ENCODE measurements around the gene GSTO2.

The GSTO2 gene

DNA sequence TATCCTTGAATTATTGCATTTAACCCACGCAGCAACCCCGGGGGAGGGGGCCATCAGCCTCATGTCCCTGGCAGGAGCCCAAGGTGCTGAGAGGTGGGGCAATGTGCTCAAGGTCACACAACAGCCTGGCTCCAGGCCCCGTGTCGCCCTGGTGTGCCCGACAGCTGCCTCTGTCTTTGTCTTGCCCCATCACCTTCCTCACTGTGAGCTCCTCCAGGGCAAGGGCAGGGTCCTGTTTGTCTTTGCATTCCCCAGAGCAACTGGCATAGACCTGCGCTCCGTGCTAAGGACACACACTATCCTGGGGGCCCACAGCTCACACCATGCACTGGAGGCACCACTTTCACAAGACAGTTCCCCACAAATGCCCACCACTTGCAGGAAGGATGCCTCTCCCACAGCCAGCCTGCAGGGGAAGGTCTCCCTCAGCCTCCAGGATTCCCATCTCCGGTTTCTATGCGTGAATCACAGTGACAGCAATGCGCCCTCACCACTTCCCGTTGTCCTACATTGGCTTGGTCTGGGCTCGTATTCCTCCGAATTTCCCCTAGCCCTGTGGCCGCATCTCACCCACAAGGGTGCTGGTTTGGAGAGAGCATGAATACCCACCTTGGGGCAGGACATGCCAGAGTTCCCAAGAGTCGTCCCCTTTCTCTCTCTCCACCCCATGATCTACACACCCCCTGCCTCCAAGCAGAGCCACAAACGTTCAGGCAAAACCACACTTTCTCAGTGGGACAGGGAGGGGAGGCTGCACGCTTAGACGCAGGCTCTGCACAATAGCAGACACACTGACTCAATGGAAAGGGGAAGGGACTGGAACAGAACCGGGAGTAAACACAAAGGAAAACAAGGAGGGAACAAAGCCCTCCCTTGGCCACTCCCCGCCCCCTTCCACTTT is 59.0 kb downstream of the GSTO2 start:
- no peak for DNase-seq

DNA sequence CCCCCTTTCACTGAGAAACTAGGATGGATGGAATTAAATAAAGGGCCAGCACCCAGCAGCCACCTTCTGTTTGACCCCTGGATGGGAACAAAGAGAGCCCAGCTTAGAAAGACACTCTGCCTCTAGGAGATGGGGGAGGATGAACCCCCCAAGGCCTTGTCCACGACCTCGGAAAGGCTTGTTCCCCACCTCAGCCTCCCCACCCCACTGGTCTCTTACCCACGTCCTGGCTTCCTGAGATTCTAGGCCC is 59.6 kb downstream of the GSTO2 start:
- no peak for DNase-seq

DNA sequence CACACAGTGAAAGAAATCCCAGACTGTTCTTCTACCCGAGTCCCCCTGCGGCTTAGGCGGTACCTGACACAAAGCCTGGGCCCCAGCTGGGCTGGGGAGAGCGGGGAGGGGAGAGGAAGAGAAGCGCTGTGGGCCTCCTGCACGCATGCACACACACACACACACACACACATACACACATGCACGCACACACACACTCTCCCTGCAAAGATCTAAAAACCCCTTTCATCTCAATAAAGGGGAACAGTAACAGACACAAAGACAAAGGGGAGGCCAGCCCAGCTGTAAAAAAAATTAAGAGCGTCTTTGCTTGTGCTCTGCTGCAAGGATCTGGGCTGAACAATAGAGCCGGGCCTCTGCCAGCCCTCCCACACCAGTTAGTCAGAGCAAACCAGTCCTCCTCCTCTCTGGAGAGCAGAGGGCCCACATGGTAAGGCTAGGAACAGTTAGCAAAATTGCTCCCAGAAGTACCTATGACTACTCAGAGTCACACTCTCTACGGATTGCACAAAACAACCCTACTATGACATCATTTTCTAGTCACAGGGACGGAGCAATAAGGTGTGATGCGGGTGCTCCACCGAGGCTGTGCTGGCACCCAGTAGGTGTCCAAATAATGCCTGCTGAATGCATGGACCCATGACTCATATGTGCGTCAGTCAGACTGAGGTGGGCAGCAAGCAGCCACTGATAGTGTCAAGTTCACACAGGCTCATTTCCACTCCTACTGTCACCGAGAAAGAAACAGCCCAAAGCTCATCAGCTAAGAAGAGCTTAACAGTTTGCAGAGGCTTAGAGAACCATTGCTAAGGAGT is 60.1 kb downstream of the GSTO2 start:
- peak; percentile 1 to 19 for DNase-seq

DNA sequence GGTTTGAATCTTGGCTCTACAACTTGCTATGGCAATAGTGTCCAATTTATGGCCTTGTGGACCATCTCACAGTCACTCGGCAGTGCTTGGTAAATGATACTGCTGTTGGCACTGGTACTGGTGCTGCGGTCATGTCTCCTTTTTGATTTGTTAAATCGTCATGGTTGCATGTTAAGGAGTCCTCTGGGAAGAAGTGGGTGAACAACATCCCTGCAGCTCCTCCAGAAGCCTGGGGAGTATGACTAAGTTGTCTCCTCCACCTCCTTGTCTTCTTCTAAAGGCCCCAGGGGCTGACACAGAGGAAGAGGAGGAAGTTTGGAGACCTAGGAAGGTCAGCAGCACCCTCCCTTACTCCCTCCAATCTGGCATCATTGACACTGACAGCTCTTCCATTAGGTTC is 60.8 kb downstream of the GSTO2 start:
- no peak for DNase-seq

DNA sequence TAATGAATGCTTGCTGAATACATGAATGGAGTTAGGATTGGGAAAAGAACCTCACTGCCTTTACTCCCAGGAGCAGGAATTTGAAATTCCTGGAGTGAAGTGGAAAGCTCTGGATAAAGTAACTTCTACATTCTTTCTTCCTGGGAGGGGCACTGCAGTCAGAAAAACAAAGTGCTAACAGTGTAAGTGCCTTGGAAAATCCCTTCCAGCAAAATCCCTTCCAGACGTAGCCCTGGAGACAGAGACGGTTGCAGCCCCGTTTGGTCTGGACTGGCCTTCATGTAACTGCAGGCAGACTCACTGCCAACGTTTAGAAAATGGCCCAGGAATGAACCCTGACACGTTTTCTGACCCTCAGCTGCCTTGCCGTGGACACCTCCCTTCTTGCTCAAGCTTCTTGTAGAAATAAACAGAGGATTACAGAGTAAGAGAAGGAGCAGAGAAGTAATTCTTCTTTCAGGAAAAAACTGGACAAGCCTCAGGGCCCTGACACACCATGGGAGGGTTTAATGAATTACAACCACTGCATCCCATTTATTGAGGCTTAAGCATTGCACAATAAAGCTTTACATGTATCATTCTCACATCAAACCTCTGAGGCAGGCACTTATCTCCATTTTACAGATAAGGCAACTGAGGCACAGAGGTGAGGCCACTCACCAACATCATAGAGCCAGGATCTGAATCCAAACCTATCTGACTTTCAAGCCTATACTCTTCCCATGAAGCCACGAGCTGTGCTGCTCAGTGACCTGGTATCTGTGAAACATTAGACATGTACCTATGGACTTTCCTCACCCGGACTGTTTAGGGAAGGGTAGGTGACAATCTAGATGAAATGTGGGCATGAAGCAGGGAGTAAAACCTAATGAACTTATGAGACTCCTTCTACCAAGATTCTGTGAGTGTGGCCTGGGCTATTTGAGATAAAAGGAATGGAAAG is 61.5 kb downstream of the GSTO2 start:
- DNase-seq = no peak

DNA sequence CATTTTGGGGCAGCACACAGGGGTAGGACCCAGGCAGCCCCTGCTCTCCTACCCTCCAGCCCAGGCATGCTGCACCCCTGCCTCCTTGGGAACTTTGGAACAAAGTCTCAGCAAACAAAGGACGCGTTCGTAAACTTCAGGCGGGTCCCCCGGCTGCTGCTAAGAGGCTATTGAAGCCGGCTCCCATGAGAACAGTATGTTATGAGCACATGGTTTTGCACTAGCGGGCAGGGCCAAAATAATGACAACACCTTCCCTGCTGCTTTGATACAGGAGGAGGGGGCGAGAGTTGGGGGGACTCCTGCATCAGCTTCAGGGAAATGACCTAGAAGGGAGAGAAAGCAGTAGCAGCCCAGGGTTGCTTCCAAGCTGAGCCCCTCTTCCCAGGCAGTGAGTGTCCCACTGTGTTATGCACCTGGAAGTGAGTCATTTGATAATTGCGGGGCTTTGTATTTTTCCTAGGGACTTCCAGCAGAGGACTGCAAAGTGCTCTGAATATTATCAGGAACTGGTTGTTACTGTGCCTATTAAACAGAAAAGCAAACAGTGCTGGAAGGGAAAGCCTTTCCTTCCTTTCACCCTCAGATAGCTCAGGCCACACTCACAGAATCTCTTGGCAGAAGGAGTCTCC is 62.3 kb downstream of the GSTO2 start:
- DNase-seq = no peak

DNA sequence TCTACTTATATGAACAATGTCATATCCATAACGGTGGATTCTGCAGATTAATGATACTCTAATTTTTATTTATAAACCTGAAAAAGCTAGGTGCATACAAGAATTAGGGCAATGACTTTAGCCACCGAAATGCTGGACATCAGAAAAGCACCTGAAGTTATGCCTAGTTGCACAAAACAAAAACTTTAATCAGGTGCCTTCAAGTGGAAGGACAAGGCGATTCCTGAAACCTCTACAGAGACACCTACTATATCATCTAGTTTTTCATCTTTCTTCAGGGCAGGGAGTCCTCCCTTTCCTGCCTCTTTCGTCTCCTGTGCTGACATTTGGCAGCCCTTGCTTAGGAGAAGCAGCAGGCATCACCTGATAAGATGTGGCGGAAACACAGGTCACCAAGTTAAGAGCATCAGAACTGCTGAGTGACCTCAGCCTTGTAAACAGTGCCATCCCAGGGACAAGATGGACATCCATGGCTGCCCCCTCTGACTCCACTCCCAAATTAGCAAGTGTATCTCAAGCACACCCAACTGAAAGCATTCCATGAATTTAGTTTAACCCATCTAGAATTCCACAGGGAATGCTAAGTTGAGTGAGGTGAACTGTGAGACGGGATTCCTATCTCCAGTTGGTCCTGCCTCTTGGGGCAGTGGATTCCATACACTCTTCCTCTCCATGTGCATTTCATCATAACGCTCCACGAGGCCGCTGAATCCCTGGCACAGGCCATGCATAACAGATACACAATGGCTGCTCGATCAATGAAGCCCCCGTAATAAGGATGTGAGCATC is 63.5 kb downstream of the GSTO2 start:
- no peak for DNase-seq

DNA sequence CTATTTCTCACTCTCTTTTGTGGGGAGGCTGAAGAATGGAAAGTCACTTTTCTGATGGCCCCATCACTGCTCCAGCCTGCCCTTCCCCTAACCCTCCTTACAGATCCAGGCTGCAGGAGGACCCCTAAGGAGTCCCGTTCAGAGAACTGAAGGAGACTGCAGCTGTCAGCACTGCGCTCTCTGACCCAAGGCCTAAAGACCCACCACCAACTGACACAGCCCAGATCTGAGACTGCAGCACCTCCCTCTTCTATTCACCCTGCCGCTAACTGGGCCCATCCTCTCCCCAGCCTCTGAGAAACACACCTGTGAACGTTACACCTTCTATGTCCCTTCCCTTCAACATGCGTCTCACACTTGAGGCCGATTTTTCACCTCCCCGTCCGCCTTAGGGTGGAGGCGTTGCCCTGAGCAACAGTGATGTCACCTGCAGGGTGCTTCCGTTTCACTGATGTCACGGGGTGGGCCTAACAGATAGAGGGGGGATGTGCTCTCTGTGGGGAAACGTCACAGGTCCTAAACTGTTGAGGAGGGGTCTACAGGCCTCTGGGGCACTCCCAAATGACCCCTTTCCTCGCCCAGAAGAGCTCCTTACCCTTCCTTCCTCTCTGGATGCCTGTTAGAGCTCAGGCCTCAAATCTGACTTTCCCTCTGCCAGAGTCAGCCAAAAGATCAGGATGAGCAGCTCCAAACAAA is 64.2 kb downstream of the GSTO2 start:
- no peak for DNase-seq

DNA sequence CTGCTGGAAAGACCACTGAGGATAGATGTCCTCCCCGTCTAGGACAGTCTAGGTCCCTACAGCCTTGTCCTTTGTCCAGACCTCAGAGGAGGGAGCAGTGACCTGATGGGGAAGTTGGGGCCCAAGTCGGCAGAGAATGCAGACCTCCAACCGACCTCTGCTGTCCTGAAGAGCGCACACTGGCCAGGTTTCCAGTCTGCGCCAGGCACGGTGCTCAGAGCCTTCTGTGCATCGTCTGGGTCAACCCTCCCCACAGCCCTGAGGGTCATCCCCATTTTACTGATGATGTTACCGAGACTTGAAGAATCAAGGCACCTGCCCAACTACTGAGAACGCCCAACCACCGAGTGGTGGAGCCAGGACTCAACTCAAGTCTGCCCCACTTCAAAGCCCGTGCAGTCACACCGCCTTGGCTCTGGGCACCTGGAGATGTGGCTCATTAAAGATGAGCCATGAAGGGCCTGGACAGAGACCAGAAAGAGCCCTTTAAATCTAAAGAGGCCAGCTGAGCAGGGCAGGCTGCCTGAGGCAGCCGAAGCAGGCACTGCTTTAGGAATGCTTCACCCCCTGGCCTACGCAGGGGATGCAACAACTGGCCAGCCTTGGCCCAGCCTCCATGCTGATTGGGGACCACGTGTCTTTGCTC is 64.9 kb downstream of the GSTO2 start:
- DNase-seq = no peak

DNA sequence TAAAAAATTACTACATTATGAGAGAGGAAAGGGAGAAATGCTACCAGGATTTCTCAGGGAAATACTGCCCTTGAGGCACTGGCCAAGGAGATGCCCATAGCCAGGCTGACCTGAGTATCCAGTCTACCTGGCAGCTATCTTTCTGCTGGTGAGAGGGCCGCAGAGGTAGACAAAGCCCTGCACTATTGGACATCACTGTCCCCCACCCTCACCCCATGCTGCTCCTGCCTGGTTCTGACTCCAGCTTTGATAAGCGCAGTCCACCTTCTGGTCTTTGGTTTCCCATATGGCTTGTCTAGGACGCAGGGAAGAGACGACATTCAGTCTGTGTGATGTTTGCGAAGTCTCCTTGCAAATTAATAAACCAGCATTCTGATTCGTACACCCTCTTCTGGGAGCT is 65.6 kb downstream of the GSTO2 start:
- peak in 1 of 2 experiments; percentile 34 for DNase-seq

DNA sequence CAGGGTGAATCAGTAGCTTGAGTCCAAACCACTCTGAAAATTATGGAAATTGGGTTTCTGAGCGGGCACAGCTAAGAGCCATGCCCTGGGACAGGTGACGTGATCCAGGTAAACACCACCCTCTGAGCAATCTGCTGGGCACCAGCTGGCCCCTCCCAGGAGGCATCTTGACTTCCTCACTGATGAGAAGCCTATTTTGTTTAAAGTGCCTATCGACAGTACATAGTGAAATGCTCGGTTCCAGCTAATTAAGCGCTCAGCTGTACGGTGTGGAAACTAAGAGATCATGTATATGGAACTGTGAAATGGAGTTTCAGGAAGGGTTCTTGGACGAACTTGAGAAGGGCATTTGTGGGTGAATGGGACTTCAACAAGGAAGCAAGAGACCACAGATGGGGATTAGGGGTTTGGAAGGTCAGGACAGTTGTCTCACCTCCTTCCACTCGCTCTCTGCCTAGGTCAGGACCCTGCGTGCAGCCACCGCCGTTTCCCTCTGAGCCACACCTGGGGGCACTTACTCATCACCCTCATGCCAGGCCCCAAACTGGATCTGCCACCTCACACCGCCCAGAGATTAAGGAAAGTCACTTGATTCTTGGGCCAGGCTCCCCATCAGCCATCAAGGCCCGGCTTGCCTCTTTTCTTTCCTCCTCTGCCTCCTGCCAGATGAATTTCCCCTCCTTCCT is 66.1 kb downstream of the GSTO2 start:
- DNase-seq = peak; percentile 34 to 72

DNA sequence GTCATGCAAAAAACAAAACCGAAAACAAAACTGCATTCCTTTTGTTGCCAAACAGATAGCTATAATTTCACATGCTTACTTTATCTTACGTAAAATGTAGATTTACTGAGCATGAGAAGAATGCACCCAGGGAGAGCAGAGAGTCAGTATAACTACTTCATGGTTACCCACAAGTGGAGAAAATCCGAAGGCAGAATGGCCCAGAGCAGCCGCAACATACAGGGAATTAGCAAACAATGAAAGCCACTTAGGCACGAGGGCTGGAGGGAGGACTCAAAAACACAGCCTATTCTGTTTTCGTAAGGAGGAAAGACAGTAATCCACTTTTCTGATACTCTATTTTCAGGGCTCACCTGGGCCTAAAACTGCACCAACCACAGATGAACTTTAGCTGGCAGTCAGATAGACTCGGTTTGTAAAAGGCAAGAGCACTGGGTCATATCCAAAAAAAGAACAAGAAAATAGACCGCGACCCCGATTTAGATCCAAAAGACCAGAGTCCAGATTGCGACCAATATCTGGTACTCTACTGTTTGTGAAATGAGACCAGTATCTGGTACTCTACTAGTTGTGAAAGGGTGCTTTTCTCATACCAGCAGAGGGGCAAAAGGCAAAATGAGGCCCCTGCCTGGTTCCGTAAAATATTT is 68.0 kb downstream of the GSTO2 start:
- DNase-seq = no peak

DNA sequence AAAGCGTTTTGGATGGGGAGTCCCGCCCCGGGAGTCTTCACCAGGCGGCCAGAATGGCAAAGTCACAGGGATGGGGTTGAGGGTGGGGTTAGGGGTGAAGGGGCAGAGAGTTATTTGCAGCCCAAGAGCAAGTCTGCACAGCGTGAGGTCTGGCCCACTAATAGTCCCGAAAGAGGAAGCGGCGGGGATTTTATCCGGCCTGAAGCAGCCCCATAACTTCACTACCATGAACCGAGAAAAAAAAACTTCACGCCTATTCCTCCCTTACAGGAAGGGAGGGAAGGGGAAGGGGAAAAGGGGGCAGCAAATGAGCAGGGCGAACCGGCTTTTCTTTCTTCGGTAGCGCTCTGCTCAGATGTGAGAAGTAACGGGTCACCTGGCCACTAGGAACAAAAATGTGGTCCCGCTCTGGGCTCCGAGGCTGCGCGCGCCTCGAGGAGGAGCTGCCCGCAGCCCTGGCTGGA is 68.6 kb downstream of the GSTO2 start:
- DNase-seq = no peak

DNA sequence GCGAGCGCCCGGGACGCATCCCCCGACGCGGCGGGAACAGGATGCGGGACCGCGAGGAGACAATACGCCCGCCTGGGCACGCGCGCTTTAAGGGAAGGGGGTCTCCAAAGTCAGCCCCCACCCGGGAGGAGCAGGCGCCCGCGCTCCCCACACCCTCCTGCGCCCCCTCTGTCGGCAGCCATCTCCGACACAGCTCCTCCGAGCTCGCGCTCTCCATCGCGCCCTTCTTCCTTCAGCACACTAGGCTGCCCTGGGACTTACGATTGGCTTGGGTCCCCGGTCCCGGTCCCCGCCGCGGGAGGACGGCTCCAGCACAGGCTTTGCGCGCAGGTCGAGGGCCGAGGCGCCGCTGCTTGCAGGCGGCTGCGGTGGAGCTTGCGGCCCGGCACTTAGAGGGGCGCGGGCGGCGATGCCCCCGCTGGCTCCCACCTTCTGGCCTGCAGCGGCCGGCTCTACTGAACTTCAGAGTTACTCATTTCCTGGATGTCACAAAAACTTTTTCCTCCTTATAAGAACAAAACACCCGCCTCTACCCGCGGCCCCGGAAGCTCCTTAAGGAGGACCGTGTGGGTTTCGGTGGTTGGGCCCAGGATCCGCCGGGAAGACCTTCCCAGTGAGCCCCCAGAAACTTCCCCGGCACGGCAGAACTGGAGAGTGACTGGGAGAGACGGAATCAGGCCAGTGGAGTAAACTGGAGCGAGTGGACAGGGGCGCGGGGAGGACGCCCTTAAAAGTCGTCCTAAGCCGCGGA is 69.2 kb downstream of the GSTO2 start, which contains the start of gene ITPRIP:
Gene ITPRIP, minus strand, starts transcription at position 481 of the 751 bp plus-strand sequence. CDS start 22,414 bp downstream, outside the sequence.
- DNase-seq = peak; percentile 0 to 63

DNA sequence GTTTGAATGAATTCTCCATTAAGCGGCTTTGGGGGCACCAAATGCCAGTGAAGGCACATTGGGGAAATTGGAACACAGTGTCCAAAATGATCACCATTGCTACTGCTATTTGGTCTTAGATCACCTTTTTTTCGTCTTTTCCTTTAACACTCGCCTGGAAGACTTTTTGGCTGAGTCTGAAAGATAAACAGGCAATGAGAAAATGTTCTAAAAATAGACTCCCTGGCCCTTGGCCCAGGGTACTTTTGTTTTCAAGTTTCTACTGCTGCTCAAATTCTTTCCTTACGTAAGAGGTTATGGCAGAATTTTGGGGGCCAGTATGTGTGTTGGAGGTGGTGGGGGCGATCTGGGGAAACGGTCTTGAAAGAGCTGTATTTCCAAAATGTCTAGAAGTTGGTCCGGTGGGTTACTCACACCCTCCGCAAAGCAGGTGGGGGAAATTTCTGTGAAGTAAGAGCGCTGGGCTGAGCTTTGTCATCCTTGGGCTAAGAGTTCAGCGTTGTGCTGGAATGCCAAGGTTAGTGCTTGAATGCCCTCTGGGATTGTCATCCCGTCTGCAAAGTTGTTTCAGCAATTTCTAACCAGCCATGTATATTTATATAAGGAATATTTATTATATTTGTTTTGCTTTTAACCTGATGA is 70.6 kb downstream of the GSTO2 start:
- no peak for DNase-seq

DNA sequence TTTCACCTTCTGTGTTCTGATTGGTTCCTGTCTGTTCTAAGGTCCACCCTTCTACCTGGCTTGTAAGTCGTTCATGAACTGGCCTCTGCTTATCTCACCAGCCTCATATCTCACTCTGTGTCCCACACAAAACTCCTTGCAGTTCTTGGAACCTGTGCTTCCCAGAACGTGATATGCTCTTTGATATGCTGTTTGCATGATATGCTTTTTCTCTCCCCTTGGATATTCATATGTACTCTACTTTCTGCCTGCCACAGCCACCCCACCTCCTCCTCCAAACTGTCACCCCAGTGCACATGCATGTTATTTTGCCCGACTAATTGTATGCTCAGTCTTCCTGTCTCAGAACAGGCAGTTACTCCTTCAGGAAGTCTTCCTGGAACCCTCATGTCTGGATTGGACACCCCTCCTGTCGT is 71.1 kb downstream of the GSTO2 start:
- no peak for DNase-seq

DNA sequence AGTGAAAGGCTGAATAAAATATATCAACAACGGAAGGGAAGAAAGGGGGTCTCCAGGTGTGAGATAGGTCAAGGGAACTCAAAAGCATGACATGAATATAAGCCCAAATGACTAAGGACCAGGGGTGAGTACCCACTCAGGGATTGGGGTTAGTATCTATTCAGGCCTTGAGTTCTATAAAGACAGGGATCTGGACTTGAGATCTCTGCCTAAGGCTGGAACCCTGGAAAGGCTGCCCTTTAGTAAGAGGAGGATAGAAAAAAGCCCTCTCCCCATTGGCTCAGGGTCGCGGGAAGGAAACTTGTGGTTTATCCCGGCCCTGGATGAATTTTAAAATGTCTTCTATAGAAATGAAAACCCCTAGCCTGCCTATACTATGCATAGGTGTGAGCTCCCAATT is 71.7 kb downstream of the GSTO2 start:
- DNase-seq = no peak

DNA sequence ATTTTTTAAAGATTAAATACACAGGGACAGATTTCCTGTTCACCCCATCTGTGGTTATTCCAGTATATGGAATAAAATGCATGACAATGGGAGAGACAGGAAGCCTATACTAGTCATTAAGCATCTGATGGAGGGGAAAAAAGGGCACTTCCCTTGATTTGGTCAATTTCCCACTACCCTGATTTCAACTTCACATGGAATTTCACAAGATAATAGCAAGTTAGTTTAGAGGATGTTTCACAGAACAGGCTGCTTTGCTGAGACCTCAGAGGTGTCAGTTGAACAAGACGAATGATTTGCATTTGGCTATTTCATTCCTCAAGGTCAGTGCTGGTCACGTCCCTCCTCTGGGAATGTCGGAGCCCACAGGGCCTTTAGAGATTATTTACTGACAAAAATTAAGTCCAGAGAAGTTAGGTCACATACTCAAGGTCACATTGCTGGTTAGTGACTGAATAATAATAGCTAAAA is 74.0 kb downstream of the GSTO2 start:
- no peak for DNase-seq

Measured in NCI-H526 (cell line).